Upper lobe of left lung (tissue), 6 donors: Measurements from ENCODE around the gene NET1. TPM values are rescaled to one million over a fixed set of nuclear protein-coding genes. Genes with fewer than 3 reads are reported as not detected.

ENCODE experiments used
- ATAC-seq, 2 donors: fragments of 200-7000 bp; cut with Tn5 transposase; one replicate each; pipeline ENCODE4 v1.9.1; 2022; ENCODE audit warnings: mild to moderate bottlenecking in 2 of 2, moderate library complexity in 2 of 2; ENCODE audit not compliant: low FRiP score in 2 of 2
- DNase-seq, 2 donors: peaks; one replicate each; pipeline ENCODE4 v3.0.0-alpha.2; 2019 to 2020
- H3K27ac ChIP-seq, 4 donors: fragments of 200-600 bp; sonication (generic); one replicate each; pipeline ENCODE4 v1.5.1; 2016 to 2019
- H3K27me3 ChIP-seq, 4 donors: fragments of 200-600 bp; sonication (generic); one replicate each; pipeline ENCODE4 v1.5.1; 2017 to 2019
- H3K36me3 ChIP-seq, 4 donors: fragments of 200-600 bp; sonication (generic); one replicate each; pipeline ENCODE4 v1.5.1; 2016 to 2019
- H3K4me1 ChIP-seq, 4 donors: fragments of 200-600 bp; sonication (generic); one replicate each; pipeline ENCODE4 v1.5.1; 2018 to 2019
- H3K4me3 ChIP-seq, 4 donors: fragments of 200-600 bp; sonication (generic); one replicate each; pipeline ENCODE4 v1.5.1; 2017 to 2019; ENCODE audit warnings: mild to moderate bottlenecking in 2 of 4, moderate library complexity in 1 of 4
- H3K9me3 ChIP-seq, 4 donors: fragments of 200-600 bp; sonication (generic); one replicate each; pipeline ENCODE4 v1.5.1; 2018 to 2019
- CTCF ChIP-seq, 6 experiments: fragments of 450-650 bp in 4 of 6; fragments of 200-600 bp in 2 of 6; sonication (generic) in 2 of 6; IDR thresholded peaks; one replicate each; pipeline ENCODE4 v1.5.1; 2016 to 2019; ENCODE audit warnings: antibody characterized with exemption in 6 of 6
- EP300 ChIP-seq, 4 donors: sonication (generic); formaldehyde crosslinking; IDR thresholded peaks; one replicate each; pipeline ENCODE4 v1.5.1; 2017; ENCODE audit warnings: antibody characterized with exemption in 4 of 4, control low read depth in 2 of 4
- POLR2A ChIP-seq, 4 donors: fragments of 450-650 bp; IDR thresholded peaks; one replicate each; pipeline ENCODE4 v1.5.1; 2016 to 2017; ENCODE audit warnings: antibody characterized with exemption in 4 of 4, mild to moderate bottlenecking in 2 of 4
- POLR2AphosphoS5 ChIP-seq, 2 donors: sonication (generic); formaldehyde crosslinking; IDR thresholded peaks; one replicate each; pipeline ENCODE4 v1.5.1; 2017; ENCODE audit warnings: antibody characterized with exemption in 2 of 2
- WGBS, 2 donors: methylation state at CpG; one replicate each; pipeline ENCODE4 v1.1.5; 2017 to 2018; 5-methylcytosine and 5-hydroxymethylcytosine counted together
- total RNA-seq, 6 donors: library from RNA; depleted of rRNA in 4 of 6; stranded (reverse); fragments of >200 nt in 4 of 6; gene quantifications; one replicate each; pipeline versions ENCODE4 v1.1.0 to v1.2.1, GENCODE V29; 2016 to 2021
- donor health status: DM: no; HTN: no; CAD: no; lungs with moderate emphysema.
- donor health status: DM: no; HTN: yes; CAD: no; lungs with severe emphysema.

Gene NET1
- total RNA-seq, 6 donors from 2014 or later: 24.1 to 85.0 (median 47.2) TPM

GRCh38 chr10:5490698-5491464 is 78.5 kb downstream of the NET1 start:
- H3K36me3 ChIP-seq: no peaks in the 10 kb centered on the region
- no peak overlapping the region for H3K27ac ChIP-seq
- peaks cover 0 to 6% (median 4%) of the 10 kb centered on the region in 4 donors for H3K9me3 ChIP-seq
- no peaks in the 10 kb centered on the region for H3K27me3 ChIP-seq
- no peak overlapping the region for H3K4me3 ChIP-seq
- TF ChIP-seq POLR2AphosphoS5 (IDR thresholded peaks at IDR 0.05) (no peak), CTCF (IDR thresholded peaks at IDR 0.05) (no peak), POLR2A (IDR thresholded peaks at IDR 0.05) (no peak), EP300 (IDR thresholded peaks at IDR 0.05) (no peak)
- 83 to 85% methylated on average over 8 to 10 of the region's 10 CpGs for WGBS, 2 donors
- DNase-seq (no peak), ATAC-seq (no peak)
- H3K4me1 ChIP-seq: peaks cover 0 to 9% (median 2%) of the 10 kb centered on the region in 4 donors

GRCh38 chr10:5491477-5491876 is 79.1 kb downstream of the NET1 start:
- no peak overlapping the region for H3K27ac ChIP-seq
- no peak overlapping the region for H3K4me3 ChIP-seq
- H3K36me3 ChIP-seq: no peaks in the 10 kb centered on the region
- TF ChIP-seq POLR2AphosphoS5 (IDR thresholded peaks at IDR 0.05) (no peak), POLR2A (IDR thresholded peaks at IDR 0.05) (no peak)
- no peak for ATAC-seq
- no peaks in the 10 kb centered on the region for H3K27me3 ChIP-seq
- peaks cover 0 to 9% (median 2%) of the 10 kb centered on the region in 4 donors for H3K4me1 ChIP-seq
- DNase-seq: no peak
- H3K9me3 ChIP-seq: peaks cover 0 to 6% (median 4%) of the 10 kb centered on the region in 4 donors
- WGBS, 2 donors: 70 to 95% methylated on average over 2 to 7 of the region's 7 CpGs

- DNase-seq: no peak
- Histone ChIP-seq H3K27me3 (no peaks in the 10 kb centered on the region), H3K4me1 (peaks cover 0 to 9% (median 2%) of the 10 kb centered on the region in 4 donors), H3K27ac (no peak overlapping the region), H3K36me3 (no peaks in the 10 kb centered on the region), H3K4me3 (no peak overlapping the region), H3K9me3 (peaks cover 0 to 6% (median 4%) of the 10 kb centered on the region in 4 donors)
- no peak for ATAC-seq
- TF ChIP-seq CTCF (IDR thresholded peaks at IDR 0.05): no peak
- no peak for TF ChIP-seq POLR2AphosphoS5 (IDR thresholded peaks at IDR 0.05)
- 95 to 100% methylated on average over 2 to 4 of the region's 4 CpGs for WGBS, 2 donors
Measured at GRCh38 chr10:5492322-5492855, 80.0 kb downstream of the NET1 start.

GRCh38 chr10:5492929-5493576 is 80.7 kb downstream of the NET1 start:
- H3K9me3 ChIP-seq: peaks cover 0 to 6% (median 4%) of the 10 kb centered on the region in 4 donors
- DNase-seq (no peak), ATAC-seq (no peak)
- 75 to 85% methylated on average over 8 to 13 of the region's 13 CpGs for WGBS, 2 donors
- H3K36me3 ChIP-seq: no peaks in the 10 kb centered on the region
- TF ChIP-seq CTCF (IDR thresholded peaks at IDR 0.05): no peak
- no peak for TF ChIP-seq POLR2A (IDR thresholded peaks at IDR 0.05)
- no peak for TF ChIP-seq POLR2AphosphoS5 (IDR thresholded peaks at IDR 0.05)
- TF ChIP-seq EP300 (IDR thresholded peaks at IDR 0.05): no peak
- no peak overlapping the region for H3K4me3 ChIP-seq
- H3K27ac ChIP-seq: no peak overlapping the region
- peaks cover 0 to 9% (median 2%) of the 10 kb centered on the region in 4 donors for H3K4me1 ChIP-seq
- no peaks in the 10 kb centered on the region for H3K27me3 ChIP-seq

- WGBS, 2 donors: 53 to 72% methylated on average over 3 of the region's 3 CpGs
- peaks cover 0 to 9% (median 2%) of the 10 kb centered on the region in 4 donors for H3K4me1 ChIP-seq
- no peak for ATAC-seq
- H3K9me3 ChIP-seq: peaks cover 0 to 6% (median 4%) of the 10 kb centered on the region in 4 donors
- DNase-seq: no peak
- H3K27ac ChIP-seq: no peak overlapping the region
- no peak overlapping the region for H3K4me3 ChIP-seq
- no peaks in the 10 kb centered on the region for H3K36me3 ChIP-seq
- no peaks in the 10 kb centered on the region for H3K27me3 ChIP-seq
- TF ChIP-seq EP300 (IDR thresholded peaks at IDR 0.05) (no peak), POLR2A (IDR thresholded peaks at IDR 0.05) (no peak), POLR2AphosphoS5 (IDR thresholded peaks at IDR 0.05) (no peak), CTCF (IDR thresholded peaks at IDR 0.05) (no peak)
Measured at GRCh38 chr10:5493691-5494090, 81.3 kb downstream of the NET1 start.
